GM18868 (cell line): ENCODE measurements around the gene SNAI1.
"Not testable (repeated sequence)": the region's sequence is repeated elsewhere in the genome, so short reads cannot be mapped to it uniquely, and the experiment has no call there.

Source experiments
- ATAC-seq: cut with Tn5 transposase; IDR thresholded peaks from one replicate; pipeline ENCODE4 v1.9.1; 2021; ENCODE audit warnings: mild to moderate bottlenecking, moderate library complexity; ENCODE audit not compliant: unreplicated experiment

The SNAI1 gene

DNA sequence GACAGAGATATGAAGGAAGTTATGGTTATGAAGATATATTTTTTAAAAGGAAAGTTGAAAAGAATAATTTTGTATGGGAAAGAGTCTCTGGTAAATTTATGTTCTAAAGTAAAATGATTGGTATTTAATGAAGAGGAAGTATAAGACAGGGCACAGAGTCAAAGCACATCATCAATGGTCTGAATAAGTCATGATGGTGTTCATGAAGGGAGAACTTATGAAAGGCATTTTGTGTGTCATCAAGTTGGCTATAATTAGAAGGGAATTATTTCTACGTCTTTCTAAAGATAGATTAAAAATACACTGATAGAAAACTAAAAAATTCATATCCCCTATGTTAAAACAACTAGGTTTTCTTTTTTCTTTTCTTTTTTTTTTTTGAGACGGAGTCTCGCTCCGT is 21.4 kb upstream of the SNAI1 start:
- ATAC-seq = no peak

DNA sequence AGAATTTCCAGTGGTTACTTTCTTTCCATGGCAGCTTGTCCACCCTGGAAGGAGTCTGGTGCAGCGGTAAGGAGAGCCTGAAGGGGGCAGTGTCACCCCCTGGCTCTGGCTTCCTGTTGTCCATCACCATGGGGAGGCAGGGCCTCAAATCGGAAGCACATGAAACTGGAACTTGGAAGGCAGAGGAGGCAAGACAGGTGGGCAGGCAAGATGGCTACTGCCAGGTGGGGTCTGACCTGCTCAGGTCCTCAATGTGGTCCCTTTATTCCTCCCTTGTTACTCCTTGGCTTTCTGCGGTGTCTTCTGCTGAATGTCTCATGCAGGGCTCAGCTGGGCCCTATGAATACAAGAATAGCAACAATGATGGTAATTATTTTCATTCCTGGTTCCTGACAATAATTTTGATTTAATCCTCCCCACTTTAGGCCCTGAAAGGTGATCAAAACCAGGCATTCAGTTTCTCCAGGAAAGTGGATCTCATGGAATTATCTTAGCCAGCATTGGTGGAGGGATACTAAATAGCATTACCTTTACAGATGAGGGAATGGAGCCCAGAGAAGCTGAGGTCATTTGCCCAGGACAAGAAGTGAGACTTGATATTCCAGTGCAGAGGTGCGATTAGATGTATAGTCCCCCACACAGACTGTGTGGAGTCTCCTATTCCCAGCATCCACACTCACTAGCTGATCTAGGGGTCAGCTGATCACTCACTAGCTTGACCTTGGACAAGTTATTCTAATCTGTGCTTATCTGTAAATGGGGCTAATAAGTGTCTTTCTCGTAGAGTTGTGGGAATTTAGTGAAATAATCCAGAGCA is 17.6 kb upstream of the SNAI1 start:
- ATAC-seq = no peak

DNA sequence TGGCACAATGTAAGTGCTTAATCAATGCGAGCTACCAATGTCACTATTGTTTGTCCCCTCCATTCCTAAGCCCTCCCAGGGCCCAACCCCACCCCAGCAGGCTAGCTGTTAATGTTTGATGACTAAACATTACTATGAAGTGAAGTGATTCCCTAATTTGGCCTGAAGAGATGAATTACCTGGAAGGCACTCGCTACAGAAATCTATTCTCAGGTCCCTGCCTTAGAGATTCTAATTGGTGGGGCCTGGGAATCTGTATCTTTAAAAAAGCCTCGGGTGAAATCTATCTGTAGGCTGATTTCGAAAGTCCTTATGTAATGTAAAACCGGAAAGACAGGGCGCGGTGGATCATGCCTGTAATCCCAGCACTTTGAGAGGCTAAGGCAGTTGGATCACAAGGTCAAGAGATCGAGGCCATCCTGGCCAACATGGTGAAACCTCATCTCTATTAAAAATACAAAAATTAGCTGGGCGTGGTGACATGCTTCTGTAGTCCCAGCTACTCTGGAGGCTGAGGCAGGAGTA is 16.9 kb upstream of the SNAI1 start:
- ATAC-seq = no peak

DNA sequence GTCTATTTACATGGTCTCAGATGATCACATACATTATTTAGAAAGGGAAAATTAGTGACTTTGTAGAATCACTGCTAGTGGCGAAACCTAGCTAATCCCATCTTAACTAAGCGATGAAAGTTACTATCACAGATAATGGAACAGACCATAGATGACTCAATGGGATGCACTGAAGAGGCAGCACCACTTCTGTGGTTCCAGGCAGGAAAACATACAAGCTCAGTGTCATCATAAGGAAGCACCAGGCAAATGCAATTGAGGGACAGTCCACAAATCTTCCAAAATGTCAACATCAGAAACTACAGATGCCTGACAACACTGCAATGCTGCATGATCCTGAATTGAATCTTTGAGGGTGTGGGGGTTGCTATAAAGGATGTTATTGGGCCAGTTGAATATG is 15.9 kb upstream of the SNAI1 start:
- no peak for ATAC-seq

DNA sequence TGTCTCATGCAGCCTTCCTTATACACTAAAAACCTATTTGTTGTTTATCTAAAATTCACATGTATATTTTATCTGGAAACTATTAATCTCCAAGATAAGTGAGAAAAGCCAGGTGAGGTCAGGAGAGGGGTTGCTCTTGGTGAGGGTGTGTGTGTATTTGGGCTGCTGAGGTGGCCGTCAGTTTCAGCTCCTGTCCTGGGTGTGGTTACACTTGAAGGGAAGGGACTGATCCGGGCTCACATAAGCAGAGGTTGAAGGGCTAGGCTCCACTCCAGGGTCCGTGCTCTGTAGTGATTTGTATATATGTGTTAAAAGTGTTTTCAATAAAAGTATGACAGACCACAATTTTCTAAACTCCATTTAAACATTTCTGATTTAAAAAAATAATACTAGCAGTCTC is 13.5 kb upstream of the SNAI1 start:
- ATAC-seq = no peak

DNA sequence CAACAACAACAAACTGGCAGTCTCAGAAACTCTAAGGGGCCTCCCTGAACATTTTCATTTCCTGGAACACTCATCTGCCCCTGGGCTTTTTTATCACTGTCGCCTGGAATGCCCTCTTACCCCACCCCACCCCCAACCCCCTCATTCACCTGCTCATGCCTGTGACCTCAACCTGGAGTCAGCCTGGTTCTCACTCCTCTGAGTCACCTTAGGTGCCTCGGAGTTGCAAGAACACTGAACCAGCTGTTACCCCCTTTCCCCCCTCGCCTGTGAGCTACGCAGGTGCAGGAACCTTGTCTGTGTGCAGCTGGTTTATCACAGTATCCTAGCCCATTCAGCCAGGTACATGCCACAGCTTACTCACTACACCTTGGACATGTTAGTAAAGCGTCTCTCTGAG is 12.8 kb upstream of the SNAI1 start:
- no peak for ATAC-seq

DNA sequence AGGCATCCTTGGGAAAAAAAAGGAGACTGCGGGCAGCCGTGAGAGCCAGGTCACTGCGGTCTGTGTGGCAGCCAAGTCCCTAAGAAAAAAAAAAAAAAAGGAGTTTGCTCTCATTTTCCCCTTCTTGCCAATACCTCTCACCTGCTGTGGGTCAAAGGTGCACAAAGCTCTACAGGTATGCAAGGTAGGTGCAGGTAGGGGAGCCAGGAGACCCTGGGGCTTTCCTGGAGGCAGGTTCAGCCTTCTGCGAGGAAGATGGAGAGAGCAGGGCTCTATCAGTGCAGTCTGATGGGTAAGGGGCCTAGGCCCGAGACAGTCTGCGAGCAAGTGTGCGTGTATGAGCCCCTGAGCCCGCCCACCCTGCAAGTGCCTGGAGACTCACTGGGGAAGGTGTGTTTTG is 12.3 kb upstream of the SNAI1 start:
- no peak for ATAC-seq

DNA sequence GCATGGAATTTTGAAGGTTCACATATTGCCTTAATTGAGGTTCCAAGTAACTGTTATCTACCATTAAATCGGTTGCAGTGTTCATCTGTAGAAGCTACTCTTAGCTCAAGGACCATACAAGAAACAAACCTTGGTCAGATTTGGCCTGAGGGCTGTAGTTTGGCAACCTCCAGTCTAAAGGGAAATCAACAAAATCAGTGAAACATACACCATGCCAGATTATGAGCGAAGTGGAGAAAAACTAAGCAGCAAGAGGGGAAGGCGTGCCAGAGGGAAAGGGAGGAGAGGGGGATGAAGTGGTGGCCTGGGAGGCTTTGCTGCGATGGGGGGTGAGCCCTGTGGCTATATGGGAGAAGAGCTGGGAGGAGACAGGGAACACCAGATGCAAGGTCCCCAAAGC is 8.8 kb upstream of the SNAI1 start:
- no peak for ATAC-seq

DNA sequence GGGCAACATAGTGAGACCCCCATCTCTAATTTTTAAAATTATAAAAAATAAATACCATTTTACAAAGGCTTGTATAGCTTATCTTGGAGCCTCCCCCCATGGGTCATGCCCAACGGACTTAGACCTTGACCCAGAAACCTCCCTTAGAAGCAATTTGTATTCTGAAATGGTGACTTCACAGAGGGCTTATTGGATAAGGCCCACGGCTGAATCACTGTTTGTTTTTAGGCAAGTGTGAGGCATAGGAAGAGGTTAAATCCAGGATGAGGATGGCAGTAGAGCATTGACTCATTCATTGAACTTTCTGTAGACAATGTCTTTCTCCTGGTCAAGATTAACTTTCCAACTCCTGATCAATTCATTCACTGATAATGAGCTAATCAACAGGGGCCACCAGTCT is 6.2 kb upstream of the SNAI1 start:
- ATAC-seq = no peak

DNA sequence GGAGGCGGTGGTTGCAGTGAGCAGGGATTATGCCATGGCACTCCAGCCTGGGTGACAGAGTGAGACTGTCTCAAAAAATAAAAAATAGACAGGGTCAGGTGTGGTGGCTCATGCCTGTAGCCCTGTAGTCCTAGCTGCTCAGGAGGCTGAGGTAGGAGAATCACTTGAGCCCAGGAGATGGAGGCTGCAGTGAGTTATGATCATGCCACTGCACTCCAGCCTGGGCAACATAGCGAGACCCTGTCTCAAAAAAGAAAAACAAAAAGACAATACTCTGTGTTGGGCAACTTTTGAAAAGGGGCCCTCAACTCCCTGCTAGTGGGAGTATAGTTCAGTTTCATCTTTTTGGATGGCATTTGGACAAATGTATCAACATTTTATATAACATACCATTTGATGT is 5.0 kb upstream of the SNAI1 start:
- ATAC-seq = not testable (repeated sequence)

DNA sequence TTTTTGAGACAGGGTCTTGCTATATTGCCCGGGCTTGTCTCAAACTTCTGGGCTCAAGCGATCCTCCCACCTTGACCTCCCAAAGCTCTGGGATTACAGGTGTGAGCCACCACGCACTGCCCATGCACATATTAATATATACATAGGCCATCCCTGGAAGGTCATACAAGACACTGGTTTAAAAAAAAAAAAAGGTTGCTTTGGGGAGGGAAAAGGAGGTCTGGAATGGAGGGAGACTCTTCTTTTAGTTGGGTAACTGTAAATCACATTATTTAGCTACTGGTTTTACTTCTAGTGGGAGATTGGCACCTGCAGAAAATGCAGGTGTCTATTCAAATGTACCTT is 4.1 kb upstream of the SNAI1 start:
- ATAC-seq = no peak

DNA sequence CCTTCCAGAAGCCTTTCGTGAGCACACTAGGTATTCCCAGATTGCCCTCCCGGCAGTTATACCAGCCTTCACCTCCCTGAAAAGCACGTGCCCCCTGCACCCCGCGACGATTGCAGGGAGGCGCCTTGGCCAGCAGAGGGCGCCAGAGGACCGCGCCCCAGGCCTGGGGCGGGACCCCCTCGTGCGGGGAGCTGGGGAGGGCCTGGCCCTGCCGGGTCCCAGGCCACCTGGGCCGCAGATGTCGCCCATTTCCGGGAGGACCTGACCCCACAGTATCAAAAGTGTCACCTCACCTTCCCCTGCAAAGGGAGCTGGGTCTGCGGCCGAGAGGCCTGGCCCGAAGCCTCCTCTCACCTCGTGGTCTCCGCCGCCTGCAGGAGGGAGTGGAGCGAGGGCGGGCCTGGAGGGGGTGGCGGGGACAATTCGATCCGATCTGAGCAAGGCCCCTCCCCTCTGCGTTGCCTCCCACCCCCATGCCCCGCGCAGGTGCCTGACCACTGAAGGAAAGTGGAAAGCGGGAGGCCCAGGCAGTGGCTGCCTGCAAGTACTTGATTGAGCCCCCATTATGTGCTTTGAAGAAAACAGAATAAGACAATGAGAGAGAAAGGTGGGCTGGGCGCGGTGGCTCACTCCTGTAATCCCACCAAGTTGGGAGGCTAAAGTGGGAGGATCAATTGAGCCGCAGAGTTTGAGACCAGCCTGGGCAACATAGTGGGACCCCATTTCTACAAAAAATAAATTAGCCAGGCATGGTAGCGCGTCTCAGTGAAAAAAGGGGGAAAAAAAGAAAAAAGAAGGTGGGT is 3.5 kb upstream of the SNAI1 start:
- no peak for ATAC-seq

DNA sequence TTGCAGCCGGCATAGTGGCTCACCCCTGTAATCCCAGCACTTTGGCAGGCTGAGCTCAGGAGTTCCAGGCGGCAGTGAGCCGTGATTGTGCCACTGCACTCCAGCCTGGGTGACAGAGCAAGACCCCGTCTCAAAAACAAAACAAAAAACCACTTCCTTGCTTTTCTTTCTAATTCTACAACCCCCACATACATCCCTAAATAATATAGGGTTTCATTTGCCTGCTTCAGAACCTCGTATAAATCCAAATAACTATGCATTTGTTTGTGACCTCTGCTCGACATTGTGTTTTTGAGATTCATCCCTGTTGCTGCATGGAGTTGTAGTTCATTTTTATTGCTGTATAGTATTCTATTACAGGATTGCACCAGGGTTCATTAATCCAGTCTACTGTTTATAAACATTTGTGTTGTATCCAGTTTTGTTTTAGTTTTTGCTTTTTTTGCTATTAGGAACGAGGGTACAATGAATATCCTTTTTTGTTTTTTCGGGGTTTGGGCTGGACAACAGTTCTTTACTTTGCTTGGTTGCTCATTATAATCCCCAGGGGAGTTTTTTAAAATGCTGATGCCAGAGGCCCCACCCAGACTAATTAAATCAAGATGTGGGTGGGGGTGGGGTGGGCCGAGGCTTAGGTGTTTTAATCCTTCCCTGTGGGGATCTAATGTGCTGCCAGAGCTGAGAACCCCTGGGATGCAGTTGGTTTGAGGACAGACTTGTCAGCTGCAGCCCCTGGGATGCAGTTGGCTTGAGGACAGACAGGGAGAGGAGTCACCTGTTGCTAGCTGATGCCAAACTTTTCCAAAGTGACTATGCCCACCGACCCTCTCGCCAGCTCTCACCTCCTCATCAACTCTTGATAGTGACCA is 2.4 kb upstream of the SNAI1 start:
- ATAC-seq = no peak

DNA sequence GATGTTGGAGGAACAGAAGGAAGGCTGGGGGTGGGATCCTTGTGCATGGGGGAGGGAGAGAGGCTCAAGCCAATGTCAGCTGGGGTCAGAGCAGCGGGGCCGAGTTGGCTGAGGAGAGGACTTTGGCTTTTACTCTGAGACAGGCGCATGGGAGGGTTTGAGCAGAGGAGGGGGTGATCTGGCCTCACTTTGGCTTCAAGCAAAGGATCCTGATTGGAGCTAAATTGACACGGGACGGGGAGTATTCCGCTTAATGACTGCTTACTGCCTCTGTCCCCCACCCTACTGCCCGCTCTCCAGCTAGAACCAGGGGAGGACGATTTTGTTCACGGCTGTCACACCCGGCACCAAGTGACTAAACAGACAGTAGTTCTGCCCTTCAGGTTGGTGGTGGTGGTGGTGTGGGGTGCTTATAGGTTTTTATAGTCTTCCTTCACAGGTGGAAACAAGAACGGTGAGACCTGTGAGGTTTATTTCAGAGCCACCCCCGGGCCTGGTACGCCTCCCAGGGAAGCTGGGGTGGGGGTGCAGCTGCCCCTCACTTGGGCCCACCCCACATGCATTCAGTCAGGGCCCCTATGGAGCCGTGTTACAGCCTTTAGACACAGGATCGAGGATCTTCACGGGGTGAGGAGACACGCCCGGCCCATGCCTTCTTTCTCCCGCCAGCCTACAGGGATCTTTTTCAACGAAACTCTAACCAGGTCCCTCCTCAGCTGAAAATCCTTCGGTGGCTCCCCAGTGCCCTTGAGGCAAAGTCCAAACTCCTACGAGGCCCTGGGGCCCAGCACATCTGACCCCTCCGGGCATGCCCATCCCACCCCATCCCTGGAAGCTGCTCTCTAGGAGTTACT is 1.3 kb upstream of the SNAI1 start:
- no peak for ATAC-seq

DNA sequence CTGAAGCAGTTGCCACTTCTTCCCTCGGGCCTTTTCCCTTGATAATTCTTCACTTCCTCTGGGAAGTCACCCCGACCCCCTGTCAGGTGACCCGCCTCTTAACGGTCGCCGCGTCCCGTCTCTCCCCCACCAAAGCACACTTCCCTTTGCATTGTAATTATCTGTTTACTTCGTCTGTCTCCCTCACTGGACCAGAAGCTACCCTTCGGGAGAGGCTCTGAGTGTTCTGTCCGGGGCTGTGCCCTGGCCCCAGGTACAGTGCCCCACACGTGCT is 771 bp upstream of the SNAI1 start:
- no peak for ATAC-seq

DNA sequence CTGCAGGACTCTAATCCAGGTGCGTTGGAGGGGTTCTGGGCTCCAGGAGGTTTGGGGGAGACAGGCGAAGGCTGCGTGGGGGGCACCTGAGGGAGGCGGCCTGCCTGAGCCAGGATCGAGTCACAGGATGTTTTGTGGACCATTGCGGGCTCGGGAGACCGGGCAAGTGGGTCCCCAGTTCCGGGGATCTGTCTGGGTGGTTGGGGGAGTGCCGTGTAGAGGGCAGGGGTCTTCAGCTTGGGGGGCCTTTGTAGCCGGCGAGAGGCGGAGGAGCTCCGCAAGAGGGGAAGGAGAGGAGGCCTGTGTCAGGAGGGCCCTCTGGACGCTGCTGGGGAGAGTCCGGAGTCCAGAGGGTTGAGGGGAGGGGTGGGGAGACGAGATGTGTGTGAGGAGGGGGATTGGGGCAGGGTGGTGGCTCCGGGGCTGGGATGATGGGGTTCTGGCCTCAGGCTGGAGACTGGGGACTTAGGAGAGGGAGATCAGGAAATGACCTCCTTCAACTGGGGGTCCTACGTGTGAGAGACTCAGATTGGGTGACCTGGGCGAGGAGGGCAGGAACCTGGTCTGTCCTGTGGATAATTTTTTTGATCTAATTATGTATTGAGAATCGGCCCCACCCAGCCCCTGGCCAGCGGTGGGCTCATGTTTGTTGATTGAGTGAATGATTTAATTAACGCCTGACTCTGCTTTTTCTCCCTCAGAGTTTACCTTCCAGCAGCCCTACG is 505 bp downstream of the SNAI1 start:
- no peak for ATAC-seq

DNA sequence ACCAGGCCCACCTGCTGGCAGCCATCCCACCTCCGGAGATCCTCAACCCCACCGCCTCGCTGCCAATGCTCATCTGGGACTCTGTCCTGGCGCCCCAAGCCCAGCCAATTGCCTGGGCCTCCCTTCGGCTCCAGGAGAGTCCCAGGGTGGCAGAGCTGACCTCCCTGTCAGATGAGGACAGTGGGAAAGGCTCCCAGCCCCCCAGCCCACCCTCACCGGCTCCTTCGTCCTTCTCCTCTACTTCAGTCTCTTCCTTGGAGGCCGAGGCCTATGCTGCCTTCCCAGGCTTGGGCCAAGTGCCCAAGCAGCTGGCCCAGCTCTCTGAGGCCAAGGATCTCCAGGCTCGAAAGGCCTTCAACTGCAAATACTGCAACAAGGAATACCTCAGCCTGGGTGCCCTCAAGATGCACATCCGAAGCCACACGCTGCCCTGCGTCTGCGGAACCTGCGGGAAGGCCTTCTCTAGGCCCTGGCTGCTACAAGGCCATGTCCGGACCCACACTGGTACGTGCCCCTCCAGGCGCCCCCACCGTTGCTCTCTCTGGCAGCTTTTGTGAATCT is 1.1 kb downstream of the SNAI1 start:
- no peak for ATAC-seq

DNA sequence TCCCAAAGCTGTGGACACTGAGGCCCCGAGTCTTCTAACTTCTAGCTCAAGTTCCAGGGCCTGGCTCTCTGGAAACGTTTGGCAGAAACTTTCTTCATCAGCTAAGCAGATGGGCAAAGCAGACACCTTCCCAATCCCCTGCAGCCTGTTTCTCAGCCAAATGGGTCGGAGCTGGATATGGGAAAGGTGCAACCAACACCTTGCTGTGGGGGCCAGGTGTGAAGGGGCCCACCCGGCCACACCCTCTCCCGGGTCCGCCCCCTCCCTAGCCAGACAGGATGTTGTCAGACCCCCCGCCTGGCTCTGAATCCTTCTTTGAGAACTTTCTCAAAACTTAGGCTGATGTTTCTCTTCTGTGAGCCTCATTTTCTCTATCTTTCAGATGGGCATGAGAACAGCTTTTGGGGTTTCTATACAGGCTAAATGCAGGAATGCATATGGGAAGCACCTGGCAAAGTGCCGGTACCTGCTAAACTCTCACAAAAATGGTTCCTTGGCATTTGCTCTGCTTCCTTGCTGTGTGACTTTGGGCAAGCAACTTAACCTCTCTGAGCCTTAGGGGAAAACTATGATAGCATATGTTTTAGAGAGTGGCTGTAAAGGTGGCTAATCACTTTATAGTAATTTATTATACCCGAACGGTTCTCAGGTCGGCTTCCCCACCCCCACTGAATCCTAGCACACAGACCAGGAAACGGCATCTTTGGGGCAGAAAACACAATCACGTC is 1.8 kb downstream of the SNAI1 start:
- ATAC-seq = no peak

DNA sequence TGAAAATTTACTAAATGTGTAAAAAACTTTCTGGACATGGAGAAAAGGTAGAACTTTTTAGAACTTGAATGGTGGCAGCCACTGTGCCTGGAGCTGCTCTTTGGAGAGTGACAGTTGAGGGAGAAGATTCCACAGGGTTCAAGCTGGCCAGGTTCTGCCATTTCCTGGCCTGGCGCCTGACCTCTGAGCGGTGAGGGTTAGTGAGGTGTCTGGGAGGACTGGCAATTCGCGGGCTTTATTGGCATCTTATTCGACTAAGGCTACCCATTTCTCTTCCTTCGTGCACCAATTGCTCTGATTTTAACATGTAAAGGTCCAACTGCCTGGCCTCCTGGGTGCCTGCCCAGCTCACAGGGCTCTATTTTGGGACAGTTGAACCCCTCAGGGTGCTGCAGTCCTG is 2.4 kb downstream of the SNAI1 start:
- ATAC-seq = no peak
